HFFc6 (cell line): ENCODE data around the gene TUFT1. TPM values are rescaled to one million over a fixed set of nuclear protein-coding genes. Genes with fewer than 3 reads are reported as not detected.
A peak's percentile ranks its signal among the peaks of the same experiment; 100 is the strongest.

ENCODE experiments used
- DNase-seq: peaks from one replicate; pipeline ENCODE4 v3.0.0-alpha.2; 2018
- H3K27ac Mint-ChIP-seq: 2 replicates; pipeline ENCODE4 v1.8.0; 2020; ENCODE audit warnings: mild to moderate bottlenecking, mixed read lengths
- H3K27me3 Mint-ChIP-seq: 2 replicates; pipeline ENCODE4 v1.8.0; 2021; ENCODE audit warnings: mild to moderate bottlenecking, moderate library complexity, mixed read lengths; ENCODE audit not compliant: insufficient read depth
- H3K36me3 Mint-ChIP-seq: 2 replicates; pipeline ENCODE4 v1.8.0; 2021; ENCODE audit warnings: low read depth, mixed read lengths
- H3K4me1 Mint-ChIP-seq: 2 replicates; pipeline ENCODE4 v1.8.0; 2020; ENCODE audit warnings: low read depth, mixed read lengths
- H3K4me3 Mint-ChIP-seq: 2 replicates; pipeline ENCODE4 v1.8.0; 2020; ENCODE audit warnings: mild to moderate bottlenecking, moderate library complexity, mixed read lengths
- H3K9me3 Mint-ChIP-seq: 2 replicates; pipeline ENCODE4 v1.8.0; 2020; ENCODE audit warnings: mild to moderate bottlenecking, mixed read lengths
- CTCF ChIP-seq: fragments of 200-600 bp; sonication (generic); IDR thresholded peaks from 2 replicates; pipeline ENCODE4 v1.5.0; 2021; ENCODE audit warnings: antibody characterized with exemption, mild to moderate bottlenecking
- total RNA-seq, 6 experiments: library from RNA; stranded (reverse); fragmentation: NEBNext Ultra II Directional; extraction: Animal tissue kit (Norgen Biotek cat#: 25700); gene quantifications; 2 replicates in 1 of 6; 3 replicates in 5 of 6; pipeline ENCODE4 v1.2.3, GENCODE V29; 2021

The TUFT1 gene
- total RNA-seq, 6 experiments from 2014 or later, result 6.5 to 20.2 (median 7.3) TPM

GRCh38 chr1:151584780-151585179 is 44.7 kb downstream of the TUFT1 start:
- no peak overlapping the region for H3K4me3 Mint-ChIP-seq

DNA sequence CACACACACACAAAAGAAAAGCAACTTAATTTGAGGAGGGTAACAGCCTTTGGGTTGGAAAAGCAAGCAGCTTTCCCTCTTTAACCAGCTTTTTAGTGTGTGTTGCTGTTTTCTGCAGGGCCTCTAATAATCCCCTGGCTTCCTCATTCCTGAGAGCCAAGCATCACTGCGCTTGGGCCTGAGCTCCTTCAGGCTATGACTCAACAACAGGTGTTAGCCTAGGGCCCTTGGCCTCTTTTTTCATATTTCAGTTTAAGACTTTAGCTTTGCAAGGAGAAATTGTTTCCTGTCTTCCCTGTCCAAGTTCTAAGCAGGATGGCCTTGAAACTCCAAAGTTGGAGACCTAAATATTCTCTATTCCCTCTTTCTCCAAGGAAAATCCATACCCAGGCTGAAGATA is 45.5 kb downstream of the TUFT1 start:
- peaks cover 7% of the 10 kb centered on the region for H3K36me3 Mint-ChIP-seq
- H3K27ac Mint-ChIP-seq, result no peak overlapping the region
- peaks cover 6% of the 10 kb centered on the region; the same call in 1 of the 2 replicates for H3K9me3 Mint-ChIP-seq
- DNase-seq, result peak; percentile 20
- no peak for TF ChIP-seq CTCF
- H3K4me1 Mint-ChIP-seq, result peaks cover 25% of the 10 kb centered on the region
- H3K4me3 Mint-ChIP-seq, result no peak overlapping the region
- peaks cover 6% of the 10 kb centered on the region for H3K27me3 Mint-ChIP-seq

More at GRCh38 chr1:151584780-151585179, 44.7 kb downstream of the TUFT1 start:
- TF ChIP-seq CTCF, result no peak
- peaks cover under 1% of the 10 kb centered on the region; the same call in 1 of the 2 replicates for H3K9me3 Mint-ChIP-seq
- peaks cover 27% of the 10 kb centered on the region for H3K4me1 Mint-ChIP-seq
- peaks cover 9% of the 10 kb centered on the region; the same call in 1 of the 2 replicates for H3K36me3 Mint-ChIP-seq
- DNase-seq, result no peak
- H3K27ac Mint-ChIP-seq, result no peak overlapping the region
- peaks cover 6% of the 10 kb centered on the region for H3K27me3 Mint-ChIP-seq

GRCh38 chr1:151590961-151591360 is 50.9 kb downstream of the TUFT1 start:
- Mint-ChIP-seq H3K4me1 (peaks cover 9% of the 10 kb centered on the region), H3K36me3 (peaks cover 14% of the 10 kb centered on the region), H3K4me3 (no peak overlapping the region), H3K27ac (no peak overlapping the region), H3K9me3 (peaks cover 16% of the 10 kb centered on the region; the same call in 1 of the 2 replicates), H3K27me3 (peaks cover 1% of the 10 kb centered on the region; the same call in 1 of the 2 replicates)
- no peak for DNase-seq
- TF ChIP-seq CTCF, result no peak

DNA sequence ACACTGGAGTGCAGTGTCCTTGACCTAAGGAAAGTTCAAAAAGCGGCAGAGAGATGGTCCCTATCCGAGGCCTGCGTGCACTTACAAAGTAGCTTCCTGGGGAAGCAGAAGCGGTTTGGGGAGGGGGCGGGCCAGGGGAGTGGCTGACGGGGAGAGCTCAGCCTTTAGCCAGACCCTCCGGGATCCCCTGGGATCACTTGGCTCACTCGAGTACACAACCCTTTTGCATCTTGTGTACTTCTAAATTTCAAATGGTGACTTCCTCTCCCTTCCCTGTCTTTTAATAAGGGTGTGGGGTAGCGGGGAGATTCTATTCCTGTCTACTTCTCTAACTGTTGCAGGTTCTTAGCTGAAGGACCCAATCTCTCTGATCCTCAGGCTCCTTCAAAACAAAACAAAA is 53.6 kb downstream of the TUFT1 start:
- no peak for TF ChIP-seq CTCF
- H3K9me3 Mint-ChIP-seq, result peaks cover 16% of the 10 kb centered on the region; the same call in 1 of the 2 replicates
- no peak for DNase-seq
- H3K4me1 Mint-ChIP-seq, result peaks cover 15% of the 10 kb centered on the region
- H3K4me3 Mint-ChIP-seq, result peak overlapping the region; percentile 67
- no peak overlapping the region for H3K27ac Mint-ChIP-seq
- peaks cover 14% of the 10 kb centered on the region for H3K36me3 Mint-ChIP-seq
- peaks cover 1% of the 10 kb centered on the region; the same call in 1 of the 2 replicates for H3K27me3 Mint-ChIP-seq

GRCh38 chr1:151594143-151594625 is 54.1 kb downstream of the TUFT1 start:
- no peak for DNase-seq
- Mint-ChIP-seq H3K4me1 (peaks cover 15% of the 10 kb centered on the region), H3K36me3 (peaks cover 14% of the 10 kb centered on the region), H3K9me3 (peaks cover 16% of the 10 kb centered on the region; the same call in 1 of the 2 replicates), H3K4me3 (peak overlapping the region; percentile 67), H3K27me3 (peaks cover 1% of the 10 kb centered on the region; the same call in 1 of the 2 replicates), H3K27ac (no peak overlapping the region)
- TF ChIP-seq CTCF, result peak; percentile 94
